Neural progenitor cell (in vitro differentiated cells): ENCODE measurements around the gene TMSB15A. TPM values are rescaled to one million over a fixed set of nuclear protein-coding genes. Genes with fewer than 3 reads are reported as not detected.
A peak's percentile ranks its signal among the peaks of the same experiment; 100 is the strongest.
"Not testable (repeated sequence)": the region's sequence is repeated elsewhere in the genome, so short reads cannot be mapped to it uniquely, and the experiment has no call there.

Source experiments
- DNase-seq: peaks from one replicate; pipeline ENCODE4 v3.0.0-alpha.2; 2016; ENCODE audit warnings: low spot score
- H2AFZ ChIP-seq: fragments of 200-600 bp; sonication (generic); replicated peaks from 2 replicates; pipeline ENCODE4 v1.6.1; 2016; ENCODE audit warnings: antibody characterized with exemption
- H3F3A ChIP-seq: fragments of 200-600 bp; sonication (generic); 2 replicates; pipeline ENCODE4 v1.6.1; 2016; ENCODE audit warnings: antibody characterized with exemption, low read depth
- H3K27ac ChIP-seq: fragments of 200-600 bp; sonication (generic); 2 replicates; pipeline ENCODE4 v1.5.1; 2016; ENCODE audit warnings: mild to moderate bottlenecking
- H3K27me3 ChIP-seq: fragments of 200-600 bp; sonication (generic); 2 replicates; pipeline ENCODE4 v1.6.1; 2016; ENCODE audit warnings: mild to moderate bottlenecking, moderate library complexity
- H3K36me3 ChIP-seq: fragments of 200-600 bp; sonication (generic); 2 replicates; pipeline ENCODE4 v1.5.1; 2016
- H3K4me1 ChIP-seq: fragments of 200-600 bp; sonication (generic); 2 replicates; pipeline ENCODE4 v1.6.1; 2016; ENCODE audit warnings: mixed run types
- H3K4me2 ChIP-seq: fragments of 200-600 bp; sonication (generic); 2 replicates; pipeline ENCODE4 v1.6.1; 2016
- H3K4me3 ChIP-seq: fragments of 200-600 bp; sonication (generic); 2 replicates; pipeline ENCODE4 v1.5.1; 2016
- H3K79me2 ChIP-seq: fragments of 200-600 bp; sonication (generic); 2 replicates; pipeline ENCODE4 v1.6.1; 2016; ENCODE audit warnings: low read depth
- H3K9ac ChIP-seq: fragments of 200-600 bp; sonication (generic); 2 replicates; pipeline ENCODE4 v1.6.1; 2016
- H3K9me3 ChIP-seq: fragments of 200-600 bp; sonication (generic); 2 replicates; pipeline ENCODE4 v1.5.1; 2016; ENCODE audit warnings: low read depth
- H4K20me1 ChIP-seq: fragments of 200-600 bp; sonication (generic); 2 replicates; pipeline ENCODE4 v1.6.1; 2016; ENCODE audit warnings: low read depth
- H3K27ac Mint-ChIP-seq: 3 replicates; pipeline ENCODE4 v1.8.0; 2021; ENCODE audit warnings: mixed read lengths
- H3K27me3 Mint-ChIP-seq: 2 replicates; pipeline ENCODE4 v1.8.0; 2022; ENCODE audit warnings: low read depth, mild to moderate bottlenecking, inconsistent platforms, moderate library complexity, mixed read lengths; ENCODE audit not compliant: insufficient read depth
- H3K36me3 Mint-ChIP-seq: 3 replicates; pipeline ENCODE4 v1.8.0; 2021; ENCODE audit warnings: mixed read lengths
- H3K4me1 Mint-ChIP-seq: 3 replicates; pipeline ENCODE4 v1.8.0; 2021; ENCODE audit warnings: mixed read lengths
- H3K4me3 Mint-ChIP-seq: 3 replicates; pipeline ENCODE4 v1.8.0; 2021; ENCODE audit warnings: mild to moderate bottlenecking, moderate library complexity, mixed read lengths
- H3K9me3 Mint-ChIP-seq: 3 replicates; pipeline ENCODE4 v1.8.0; 2020; ENCODE audit warnings: mixed read lengths
- CTCF ChIP-seq: fragments of 200-600 bp; sonication (generic); IDR thresholded peaks from 2 replicates; pipeline ENCODE4 v1.5.1; 2017; ENCODE audit warnings: antibody characterized with exemption, mild to moderate bottlenecking
- EZH2 ChIP-seq: fragments of 200-600 bp; sonication (generic); IDR thresholded peaks from 2 replicates; pipeline ENCODE4 v1.6.1; 2017; ENCODE audit warnings: antibody characterized with exemption, mild to moderate bottlenecking, moderate library complexity
- EZH2phosphoT487 ChIP-seq: fragments of 200-600 bp; sonication (generic); IDR thresholded peaks from 2 replicates; pipeline ENCODE4 v1.6.1; 2017; ENCODE audit warnings: antibody characterized with exemption
- total RNA-seq: library from RNA; depleted of rRNA; stranded (reverse); fragments of >200 nt; gene quantifications from 2 replicates; pipeline ENCODE4 v1.2.3, GENCODE V29; 2015; ENCODE audit warnings: low replicate concordance

Gene TMSB15A
- total RNA-seq, 1 donor from 2014 or later: 1,054 TPM

DNA sequence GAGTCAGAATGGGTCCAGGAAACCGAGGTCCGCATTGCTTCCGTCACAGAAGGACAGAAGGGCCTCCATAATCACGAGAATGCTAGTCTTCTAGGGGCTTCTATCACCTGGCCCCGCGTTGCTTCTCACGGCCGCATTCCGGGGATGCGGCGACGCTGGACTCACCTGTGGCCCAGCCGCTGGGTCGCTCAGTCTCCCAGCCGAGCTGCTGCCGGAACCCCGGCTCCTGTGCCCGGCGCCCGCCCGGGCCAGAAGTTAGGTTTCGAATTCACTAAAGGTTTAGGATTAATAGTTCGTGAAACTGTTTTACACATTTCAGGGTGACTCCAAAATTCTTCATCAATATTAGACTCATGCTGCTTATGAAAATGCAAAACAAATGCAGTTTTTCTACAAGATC, 31.7 kb upstream of the TMSB15A start:
- Histone ChIP-seq H3K9ac (no peak overlapping the region), H3K79me2 (no peaks in the 10 kb centered on the region), H4K20me1 (no peaks in the 10 kb centered on the region), H2AFZ (no peak overlapping the region), H3K36me3 (no peaks in the 10 kb centered on the region), H3F3A (no peaks in the 10 kb centered on the region), H3K27me3 (no peaks in the 10 kb centered on the region), H3K4me1 (no peaks in the 10 kb centered on the region), H3K4me3 (no peak overlapping the region), H3K9me3 (no peaks in the 10 kb centered on the region), H3K27ac (no peak overlapping the region), H3K4me2 (no peak overlapping the region)
- no peak for DNase-seq
- no peaks in the 10 kb centered on the region for H3K36me3 Mint-ChIP-seq
- peaks cover 9% of the 10 kb centered on the region for H3K9me3 Mint-ChIP-seq
- TF ChIP-seq EZH2 (no peak), CTCF (no peak), EZH2phosphoT487 (no peak)
- no peaks in the 10 kb centered on the region for H3K4me1 Mint-ChIP-seq
- H3K4me3 Mint-ChIP-seq: no peak overlapping the region
- H3K27me3 Mint-ChIP-seq: no peaks in the 10 kb centered on the region
- no peak overlapping the region for H3K27ac Mint-ChIP-seq

- no peaks in the 10 kb centered on the region for H3K79me2 ChIP-seq
- H3K27ac ChIP-seq: no peak overlapping the region
- TF ChIP-seq EZH2 (no peak), EZH2phosphoT487 (no peak), CTCF (no peak)
- no peaks in the 10 kb centered on the region for H3K36me3 Mint-ChIP-seq
- H3F3A ChIP-seq: no peaks in the 10 kb centered on the region
- no peak overlapping the region for H2AFZ ChIP-seq
- H3K4me3 ChIP-seq: no peak overlapping the region
- no peak overlapping the region for H3K4me2 ChIP-seq
- no peaks in the 10 kb centered on the region for H3K4me1 ChIP-seq
- no peaks in the 10 kb centered on the region for H3K4me1 Mint-ChIP-seq
- H3K9me3 ChIP-seq: no peaks in the 10 kb centered on the region
- no peak overlapping the region for H3K27ac Mint-ChIP-seq
- DNase-seq: peak; percentile 8
- peaks cover 9% of the 10 kb centered on the region for H3K9me3 Mint-ChIP-seq
- no peaks in the 10 kb centered on the region for H4K20me1 ChIP-seq
- no peaks in the 10 kb centered on the region for H3K27me3 Mint-ChIP-seq
- no peaks in the 10 kb centered on the region for H3K36me3 ChIP-seq
- H3K9ac ChIP-seq: no peak overlapping the region
- no peaks in the 10 kb centered on the region for H3K27me3 ChIP-seq
- H3K4me3 Mint-ChIP-seq: no peak overlapping the region
Observed at GRCh38 chrX:102546828-102547493, 30.4 kb upstream of the TMSB15A start.

- not testable (repeated sequence) for H3K36me3 ChIP-seq, H3K4me3 Mint-ChIP-seq, H3K27me3 ChIP-seq, H3K9me3 Mint-ChIP-seq, H3K4me2 ChIP-seq, H3K4me1 ChIP-seq, H3K4me1 Mint-ChIP-seq, H3K27ac ChIP-seq, H3K27ac Mint-ChIP-seq, H3K4me3 ChIP-seq, H3K36me3 Mint-ChIP-seq, H3K9me3 ChIP-seq, H3K79me2 ChIP-seq, H3F3A ChIP-seq, H2AFZ ChIP-seq, H3K27me3 Mint-ChIP-seq, DNase-seq, H4K20me1 ChIP-seq, H3K9ac ChIP-seq
Observed at GRCh38 chrX:102546175-102546574, 29.6 kb upstream of the TMSB15A start.

- Mint-ChIP-seq H3K27me3 (no peaks in the 10 kb centered on the region), H3K27ac (no peak overlapping the region), H3K4me1 (no peaks in the 10 kb centered on the region), H3K4me3 (no peak overlapping the region), H3K36me3 (no peaks in the 10 kb centered on the region), H3K9me3 (peaks cover 6% of the 10 kb centered on the region)
- Histone ChIP-seq H3K79me2 (no peaks in the 10 kb centered on the region), H4K20me1 (no peaks in the 10 kb centered on the region), H3K36me3 (no peaks in the 10 kb centered on the region), H3K9ac (no peak overlapping the region), H3F3A (no peaks in the 10 kb centered on the region), H3K4me3 (no peak overlapping the region), H3K4me2 (no peak overlapping the region), H3K4me1 (no peaks in the 10 kb centered on the region), H3K27ac (no peak overlapping the region), H2AFZ (no peak overlapping the region), H3K27me3 (no peaks in the 10 kb centered on the region), H3K9me3 (no peaks in the 10 kb centered on the region)
- no peak for DNase-seq
- no peak for TF ChIP-seq CTCF
- no peak for TF ChIP-seq EZH2
- no peak for TF ChIP-seq EZH2phosphoT487
Observed at GRCh38 chrX:102535958-102536357, 19.4 kb upstream of the TMSB15A start.
